GM21576 (cell line): Measurements from ENCODE around the gene THSD4.
"Not testable (repeated sequence)": the region's sequence is repeated elsewhere in the genome, so short reads cannot be mapped to it uniquely, and the experiment has no call there.

Source experiments
- ATAC-seq: cut with Tn5 transposase; IDR thresholded peaks from one replicate; pipeline ENCODE4 v1.9.1; 2021; ENCODE audit warnings: mild to moderate bottlenecking, moderate library complexity; ENCODE audit not compliant: unreplicated experiment

The THSD4 gene

GRCh38 chr15:71319424-71319823, 204.2 kb downstream of the THSD4 start:
- not testable (repeated sequence) for ATAC-seq

GRCh38 chr15:71319935-71320334, 204.7 kb downstream of the THSD4 start:
- ATAC-seq: no peak

- no peak for ATAC-seq
Measured at GRCh38 chr15:71323082-71323481, 207.8 kb downstream of the THSD4 start.

GRCh38 chr15:71323584-71323983, 208.3 kb downstream of the THSD4 start:
- ATAC-seq: no peak

- ATAC-seq: no peak
Measured at GRCh38 chr15:71325481-71325880, 210.2 kb downstream of the THSD4 start.

- ATAC-seq: no peak
Measured at GRCh38 chr15:71328453-71328852, 213.2 kb downstream of the THSD4 start.

GRCh38 chr15:71329041-71329440, 213.8 kb downstream of the THSD4 start:
- no peak for ATAC-seq

GRCh38 chr15:71329497-71330260, 214.4 kb downstream of the THSD4 start:
- ATAC-seq: no peak

GRCh38 chr15:71330638-71331162, 215.4 kb downstream of the THSD4 start:
- ATAC-seq: no peak

- no peak for ATAC-seq
Measured at GRCh38 chr15:71331173-71331572, 215.9 kb downstream of the THSD4 start.

GRCh38 chr15:71332431-71333004, 217.2 kb downstream of the THSD4 start:
- ATAC-seq: no peak

GRCh38 chr15:71333136-71333700, 217.9 kb downstream of the THSD4 start:
- ATAC-seq: no peak

GRCh38 chr15:71333839-71334238, 218.6 kb downstream of the THSD4 start:
- ATAC-seq: no peak

- ATAC-seq: no peak
Measured at GRCh38 chr15:71334434-71334833, 219.2 kb downstream of the THSD4 start.

GRCh38 chr15:71334873-71335272, 219.6 kb downstream of the THSD4 start:
- ATAC-seq: no peak

- no peak for ATAC-seq
Measured at GRCh38 chr15:71335591-71335990, 220.3 kb downstream of the THSD4 start.

- ATAC-seq: no peak
Measured at GRCh38 chr15:71336671-71337070, 221.4 kb downstream of the THSD4 start.

- ATAC-seq: no peak
Measured at GRCh38 chr15:71337197-71337845, 222.1 kb downstream of the THSD4 start.

GRCh38 chr15:71338265-71338664, 223.0 kb downstream of the THSD4 start:
- no peak for ATAC-seq

GRCh38 chr15:71338827-71339542, 223.7 kb downstream of the THSD4 start:
- ATAC-seq: no peak
